GM19438 (cell line): ENCODE measurements around the gene MAPK7.
"Not testable (repeated sequence)": the region's sequence is repeated elsewhere in the genome, so short reads cannot be mapped to it uniquely, and the experiment has no call there.

Experiments
- ATAC-seq: cut with Tn5 transposase; IDR thresholded peaks from one replicate; pipeline ENCODE4 v1.9.1; 2021; ENCODE audit warnings: low read depth; ENCODE audit not compliant: unreplicated experiment

MAPK7 gene

GRCh38 chr17:19342611-19343255 is 35.6 kb upstream of the MAPK7 start:
- ATAC-seq: no peak

DNA sequence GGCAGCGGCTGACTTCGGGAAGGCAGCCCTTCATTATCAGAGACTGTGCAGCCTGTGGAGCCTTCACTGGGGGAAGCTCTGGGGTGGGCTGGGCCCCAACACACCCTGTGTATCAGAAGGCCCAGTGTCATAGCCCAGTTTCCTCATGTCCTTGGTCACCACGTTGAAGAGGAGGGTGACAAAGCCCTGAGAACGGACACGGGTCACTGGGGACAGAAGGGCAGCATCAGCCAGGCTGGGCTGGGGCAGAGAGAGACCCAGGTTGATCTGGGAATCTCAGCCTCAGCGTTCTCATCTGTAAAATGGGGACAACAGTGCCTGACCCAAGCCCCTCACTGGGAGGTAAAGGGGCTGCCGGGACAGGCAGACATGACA is 35.1 kb upstream of the MAPK7 start:
- ATAC-seq: no peak

GRCh38 chr17:19343671-19344151 is 34.6 kb upstream of the MAPK7 start:
- ATAC-seq: no peak

- ATAC-seq: no peak
These were observed 33.8 kb upstream of the MAPK7 start for GRCh38 chr17:19344311-19345066.

DNA sequence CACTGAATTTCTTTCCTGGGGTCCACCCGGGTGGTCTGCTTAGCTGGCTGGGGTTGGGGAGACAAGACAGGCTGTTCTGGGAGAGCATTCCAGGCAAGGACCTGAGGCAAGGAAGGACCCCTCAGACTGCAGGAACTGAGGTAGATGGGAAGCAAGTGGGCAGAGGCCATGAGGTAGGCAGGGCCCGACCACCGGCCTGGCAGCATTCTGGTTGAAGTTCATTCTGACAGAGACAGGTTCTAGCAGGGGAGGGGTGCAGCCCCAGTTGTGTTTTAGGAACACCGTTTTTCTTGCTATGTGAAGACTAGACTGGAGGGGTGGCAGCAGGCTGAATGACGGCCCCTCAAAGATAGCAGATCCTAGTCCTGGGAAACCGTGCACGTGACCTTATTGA is 33.2 kb upstream of the MAPK7 start:
- ATAC-seq: no peak

DNA sequence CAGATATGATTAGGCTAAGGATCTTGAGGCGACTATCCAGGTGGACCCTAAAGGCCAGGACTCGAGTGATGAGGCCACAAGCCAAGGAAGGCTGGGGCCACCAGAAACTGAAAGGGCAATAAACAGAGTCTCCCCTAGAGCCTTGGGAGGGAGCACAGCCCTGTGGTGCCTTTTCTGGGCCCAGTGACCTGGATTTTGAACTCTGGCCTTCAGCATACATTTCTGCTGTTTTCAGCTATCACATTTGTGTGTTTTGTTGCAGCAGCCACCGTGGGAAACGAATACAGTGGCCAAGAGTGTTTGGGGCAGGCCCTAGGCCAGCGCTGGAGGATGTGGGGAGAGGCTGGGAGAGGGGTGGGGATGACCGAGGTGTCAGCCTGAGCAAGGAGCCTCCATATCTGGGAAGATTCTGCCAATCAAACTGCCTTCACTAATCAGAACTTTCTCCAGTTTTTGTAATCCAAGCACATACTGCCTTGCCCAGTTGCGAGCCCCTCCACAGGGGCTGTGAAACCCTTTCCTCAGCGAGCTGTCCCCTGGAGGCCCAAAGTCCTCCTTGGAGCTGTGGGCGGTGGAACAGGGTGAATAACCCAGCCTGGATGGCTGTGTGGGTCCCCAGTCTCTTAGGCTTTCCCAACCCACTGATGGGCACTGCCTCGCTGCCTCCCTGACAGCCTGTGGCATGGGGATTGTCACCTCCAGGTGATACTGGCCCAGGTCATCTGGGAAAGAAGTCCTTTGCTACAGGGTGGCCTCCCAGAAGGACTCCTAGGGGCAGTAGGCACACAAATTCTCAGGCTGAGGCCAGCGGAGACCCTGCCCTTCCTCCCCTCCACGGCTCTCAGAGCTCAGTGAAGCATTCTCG is 32.6 kb upstream of the MAPK7 start:
- ATAC-seq: no peak

DNA sequence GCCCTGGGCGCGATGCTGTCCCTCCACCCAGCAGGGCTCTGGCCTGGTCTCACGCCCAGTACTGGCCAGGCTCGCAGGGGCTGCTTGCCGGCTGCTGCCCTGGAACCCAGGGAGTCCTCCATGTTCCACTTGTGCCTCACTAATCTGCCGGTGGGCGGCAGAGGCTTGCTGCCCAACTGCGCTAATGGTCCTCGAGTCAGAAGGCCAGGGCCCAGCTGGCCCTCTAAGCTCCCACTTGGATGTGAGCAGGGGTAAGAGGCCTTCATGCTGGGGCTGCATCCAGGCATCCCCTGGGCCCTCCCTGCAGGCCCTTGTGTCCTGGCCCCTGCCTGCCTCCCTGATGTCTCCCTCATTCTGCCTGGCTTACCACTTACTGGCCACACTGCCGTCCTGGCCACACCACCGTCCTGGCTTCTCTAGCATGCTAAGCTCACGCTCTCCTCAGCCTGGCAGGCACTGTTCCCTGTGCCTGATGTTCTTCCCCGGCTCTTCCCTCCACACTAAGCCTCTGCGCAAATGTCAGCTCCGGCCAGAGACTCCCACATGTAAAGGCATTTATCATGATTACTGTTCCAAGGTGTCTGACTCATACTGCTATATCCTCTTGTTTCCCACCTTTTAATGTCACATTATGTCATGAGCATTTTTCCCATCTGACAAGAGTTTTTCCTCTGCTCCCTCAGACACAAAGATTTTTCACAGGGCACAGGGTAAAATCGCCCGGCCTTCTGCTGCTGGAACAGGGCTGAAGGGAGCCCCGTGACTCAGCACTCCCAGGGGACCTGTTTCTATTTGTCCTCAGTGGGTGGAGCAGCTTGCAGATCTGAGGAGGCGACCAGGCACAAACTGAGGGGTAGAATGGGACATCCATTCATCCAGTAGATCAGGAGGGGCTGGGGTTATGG is 31.7 kb upstream of the MAPK7 start:
- ATAC-seq: no peak

GRCh38 chr17:19347323-19348080 is 30.8 kb upstream of the MAPK7 start:
- ATAC-seq: no peak

- no peak for ATAC-seq
These were observed 30.1 kb upstream of the MAPK7 start for GRCh38 chr17:19348081-19348650.

GRCh38 chr17:19348806-19349205 is 29.5 kb upstream of the MAPK7 start:
- no peak for ATAC-seq

GRCh38 chr17:19353401-19353800 is 24.9 kb upstream of the MAPK7 start:
- ATAC-seq: not testable (repeated sequence)

DNA sequence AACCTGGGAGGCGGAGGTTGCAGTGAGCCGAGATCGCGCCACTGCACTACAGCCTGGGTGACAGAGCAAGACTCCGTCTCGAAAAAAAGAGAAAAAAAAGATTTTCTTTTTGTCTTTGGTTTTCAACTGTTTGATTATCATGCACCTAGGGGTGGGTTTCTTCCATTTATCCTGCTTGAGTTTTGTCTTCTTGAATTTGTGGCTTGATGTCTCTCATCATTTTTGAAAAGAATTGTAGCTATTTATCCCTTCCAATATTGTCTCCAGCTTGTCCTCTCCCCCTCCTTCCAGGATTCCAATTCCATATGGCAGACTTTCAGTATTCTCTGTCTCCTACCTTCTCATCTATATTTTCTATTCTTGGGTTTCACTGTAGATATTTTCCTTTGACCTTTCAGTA is 23.6 kb upstream of the MAPK7 start:
- ATAC-seq: no peak

- no peak for ATAC-seq
These were observed 20.9 kb upstream of the MAPK7 start for GRCh38 chr17:19357351-19357750.

DNA sequence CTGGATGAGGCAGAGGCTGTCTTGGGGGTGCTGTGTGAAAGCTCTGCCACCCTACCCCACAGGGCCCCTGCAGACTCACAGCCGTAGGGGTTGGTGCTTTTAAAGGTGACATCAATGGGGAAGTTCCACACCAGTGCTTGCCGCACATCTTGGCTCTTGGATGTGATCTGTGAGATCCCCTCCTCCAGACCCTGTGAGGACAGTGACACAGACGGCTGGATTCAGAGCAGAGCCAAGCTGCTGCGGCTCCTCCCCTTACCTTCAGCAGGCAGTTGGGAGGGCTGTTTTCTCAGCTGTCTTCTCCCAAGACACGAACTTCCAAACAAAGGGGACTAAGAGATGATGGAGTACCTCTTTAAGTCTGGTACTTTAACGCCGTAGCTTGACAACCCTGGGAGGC is 20.5 kb upstream of the MAPK7 start:
- no peak for ATAC-seq

DNA sequence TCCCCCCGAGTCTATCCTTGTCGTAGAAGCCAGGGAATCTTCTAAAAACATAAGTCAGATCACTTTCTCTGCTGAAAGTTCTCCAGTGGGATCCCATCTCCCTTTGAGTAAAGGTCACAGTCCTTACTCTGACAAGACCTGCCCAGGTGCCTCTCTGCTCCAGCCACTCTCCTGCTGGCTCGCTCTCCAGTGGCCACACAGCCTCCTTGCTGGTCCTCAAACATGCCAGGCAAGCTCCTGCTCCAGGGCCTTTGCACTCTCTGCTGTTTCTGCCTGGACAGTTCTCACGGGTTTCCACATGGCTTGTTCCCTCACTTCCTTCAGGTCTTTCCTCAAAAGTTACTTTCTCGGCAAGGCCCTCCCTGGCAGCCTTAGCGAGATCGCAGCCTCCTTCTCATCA is 19.1 kb upstream of the MAPK7 start:
- ATAC-seq: no peak

- no peak for ATAC-seq
These were observed 18.4 kb upstream of the MAPK7 start for GRCh38 chr17:19359856-19360255.

DNA sequence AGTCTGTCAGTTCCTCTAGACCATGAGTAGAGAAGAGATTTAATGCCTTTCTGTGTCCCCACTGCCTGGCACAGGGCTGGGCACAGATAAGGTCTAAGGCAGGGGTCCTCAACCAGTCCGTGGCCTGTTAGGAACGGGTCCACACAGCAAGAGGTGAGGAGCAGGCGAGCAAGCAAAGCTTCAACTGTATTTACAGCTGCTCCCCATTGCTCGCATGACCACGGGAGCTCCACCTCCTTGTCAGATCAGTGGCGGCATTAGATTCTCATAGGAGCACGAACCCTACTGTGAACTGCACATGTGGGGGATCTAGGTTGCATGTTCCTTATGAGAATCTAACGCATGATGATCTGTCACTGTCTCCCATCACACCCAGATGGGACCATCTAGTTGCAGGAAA is 17.5 kb upstream of the MAPK7 start:
- no peak for ATAC-seq

- ATAC-seq: no peak
These were observed 17.0 kb upstream of the MAPK7 start for GRCh38 chr17:19361326-19361725.

DNA sequence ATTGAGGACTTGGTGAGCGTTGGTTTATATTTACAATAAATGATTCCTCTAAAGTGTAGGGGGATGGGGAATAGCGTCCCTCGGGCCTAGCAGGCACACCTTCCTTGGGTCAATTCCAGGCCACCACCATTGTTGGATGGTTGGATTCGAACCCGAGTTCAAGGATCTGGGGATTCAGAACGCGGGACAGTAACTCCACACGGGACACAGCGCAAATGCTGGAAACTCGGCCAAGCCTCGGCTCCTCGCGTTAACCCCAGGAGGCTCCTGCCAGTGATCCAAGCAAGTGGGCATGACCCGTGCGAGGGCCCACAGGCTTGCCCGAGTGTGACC is 16.4 kb upstream of the MAPK7 start:
- ATAC-seq: no peak
